Fibroblast of lung (primary cell): ENCODE results near the gene MAMDC4. TPM values are rescaled to one million over a fixed set of nuclear protein-coding genes. Genes with fewer than 3 reads are reported as not detected.

Experiments used
- DNase-seq, 2 donors: peaks; one replicate each; pipeline versions ENCODE4 v3.0.0 to v3.0.0-alpha.2; 2010; ENCODE audit warnings: low read depth in 2 of 2
- H2AFZ ChIP-seq: 2 replicates; pipeline ENCODE4 v1.5.1; 2012; ENCODE audit warnings: low read length, control low read depth, inconsistent platforms
- H3K27ac ChIP-seq: 2 replicates; pipeline ENCODE4 v1.5.1; 2011; ENCODE audit warnings: low read length, control low read depth; ENCODE audit not compliant: insufficient read depth
- H3K27me3 ChIP-seq: 2 replicates; pipeline ENCODE4 v1.5.1; 2011; ENCODE audit warnings: mild to moderate bottlenecking, low read length; ENCODE audit not compliant: control insufficient read depth, insufficient read depth
- H3K36me3 ChIP-seq: 2 replicates; pipeline ENCODE4 v1.5.1; 2011; ENCODE audit warnings: low read length; ENCODE audit not compliant: control insufficient read depth, insufficient read depth
- H3K4me1 ChIP-seq: 2 replicates; pipeline ENCODE4 v1.5.1; 2011; ENCODE audit warnings: low read length; ENCODE audit not compliant: control insufficient read depth, insufficient read depth; ENCODE audit errors: extremely low read depth
- H3K4me2 ChIP-seq: 2 replicates; pipeline ENCODE4 v1.5.1; 2011; ENCODE audit warnings: low read length, control low read depth; ENCODE audit not compliant: insufficient read depth; ENCODE audit errors: extremely low read depth
- H3K4me3 ChIP-seq, 4 experiments: fragments of 200-600 bp in 1 of 4; sonication (generic) in 1 of 4; replicated peaks in 1 of 4; 2 replicates each; pipeline ENCODE4 v1.5.1; 2011 to 2016; ENCODE audit warnings: low read length in 4 of 4, low read depth in 3 of 4, mild to moderate bottlenecking in 3 of 4, control low read depth in 2 of 4, inconsistent platforms in 1 of 4, mixed read lengths in 1 of 4; ENCODE audit not compliant: insufficient read depth in 1 of 4; ENCODE audit errors: control extremely low read depth in 1 of 4
- H3K79me2 ChIP-seq: 2 replicates; pipeline ENCODE4 v1.5.1; 2012; ENCODE audit warnings: mild to moderate bottlenecking, low read length, inconsistent platforms; ENCODE audit not compliant: control insufficient read depth, insufficient read depth
- H3K9ac ChIP-seq: 2 replicates; pipeline ENCODE4 v1.5.1; 2011; ENCODE audit warnings: mild to moderate bottlenecking, low read length, control low read depth; ENCODE audit not compliant: insufficient read depth
- H3K9me3 ChIP-seq: 2 replicates; pipeline ENCODE4 v1.5.1; 2012; ENCODE audit warnings: low read depth, low read length; ENCODE audit not compliant: control insufficient read depth, insufficient read depth
- H4K20me1 ChIP-seq: 2 replicates; pipeline ENCODE4 v1.5.1; 2011; ENCODE audit warnings: low read length; ENCODE audit not compliant: control insufficient read depth, insufficient read depth; ENCODE audit errors: extremely low read depth
- CTCF ChIP-seq, 2 donors: IDR thresholded peaks in 1 of 2; conservative IDR thresholded peaks in 1 of 2; 1 replicate in 1 of 2; 2 replicates in 1 of 2; pipeline ENCODE4 v1.5.1; 2011 to 2012; ENCODE audit warnings: low read length in 2 of 2, control low read depth in 1 of 2, inconsistent platforms in 1 of 2, low read depth in 1 of 2, mild to moderate bottlenecking in 1 of 2
- EZH2 ChIP-seq: IDR thresholded peaks from 2 replicates; pipeline ENCODE4 v1.5.1; 2012; ENCODE audit warnings: low read length, control low read depth, mild to moderate bottlenecking; ENCODE audit errors: missing control alignments
- polyA plus RNA-seq, 2 donors: library from polyadenylated mRNA; depleted of rRNA in 1 of 2; stranded (reverse) in 1 of 2; unstranded in 1 of 2; fragments of >200 nt; gene quantifications; 2 replicates each; pipeline ENCODE4 v1.2.1, GENCODE V29; 2011 to 2012; ENCODE audit warnings: missing spikeins in 1 of 2
- total RNA-seq: library from RNA; depleted of rRNA; stranded (reverse); fragments of >200 nt; gene quantifications from 2 replicates; pipeline ENCODE4 v1.2.1, GENCODE V29; 2014

The MAMDC4 gene
- total and polyA plus RNA-seq, 2 donors (not counting 1 experiment from before 2014, with no cell fraction given), result 0.37 to 4.6 TPM

GRCh38 chr9:136889858-136890257, 37.7 kb downstream of the MAMDC4 start:
- no peak for TF ChIP-seq CTCF (conservative IDR thresholded peaks at IDR 0.05 in 1 of 2, IDR thresholded peaks at IDR 0.05 in 1 of 2; ENCODE audit: low read depth in 1 of 2, low read length in 2 of 2)
- no peak for TF ChIP-seq EZH2
- Histone ChIP-seq H4K20me1 (no peaks in the 10 kb centered on the region), H2AFZ (no peak overlapping the region), H3K27me3 (no peaks in the 10 kb centered on the region), H3K4me3 (no peak overlapping the region), H3K27ac (no peak overlapping the region), H3K9ac (no peak overlapping the region), H3K36me3 (peaks cover 5% of the 10 kb centered on the region), H3K4me1 (no peaks in the 10 kb centered on the region), H3K4me2 (no peak overlapping the region), H3K79me2 (peaks cover 35% of the 10 kb centered on the region), H3K9me3 (no peaks in the 10 kb centered on the region)
- no peak for DNase-seq

GRCh38 chr9:136890661-136891060, 38.5 kb downstream of the MAMDC4 start:
- H3K27ac ChIP-seq, result no peak overlapping the region
- no peak overlapping the region for H3K9ac ChIP-seq
- H3K27me3 ChIP-seq, result no peaks in the 10 kb centered on the region
- TF ChIP-seq EZH2 (no peak), CTCF (conservative IDR thresholded peaks at IDR 0.05 in 1 of 2, IDR thresholded peaks at IDR 0.05 in 1 of 2; ENCODE audit: low read depth in 1 of 2, low read length in 2 of 2) (no peak)
- H3K4me2 ChIP-seq, result no peak overlapping the region
- H3K4me3 ChIP-seq, result no peak overlapping the region
- H3K9me3 ChIP-seq, result no peaks in the 10 kb centered on the region
- DNase-seq, result no peak
- peaks cover 5% of the 10 kb centered on the region for H3K36me3 ChIP-seq
- H3K4me1 ChIP-seq, result no peaks in the 10 kb centered on the region
- peaks cover 39% of the 10 kb centered on the region for H3K79me2 ChIP-seq
- H4K20me1 ChIP-seq, result no peaks in the 10 kb centered on the region
- no peak overlapping the region for H2AFZ ChIP-seq

- Histone ChIP-seq H3K27me3 (no peaks in the 10 kb centered on the region), H3K9me3 (no peaks in the 10 kb centered on the region), H2AFZ (no peak overlapping the region), H3K79me2 (peaks cover 10% of the 10 kb centered on the region), H4K20me1 (no peaks in the 10 kb centered on the region), H3K4me1 (no peaks in the 10 kb centered on the region), H3K4me3 (no peak overlapping the region), H3K27ac (no peak overlapping the region), H3K9ac (no peak overlapping the region), H3K4me2 (no peak overlapping the region), H3K36me3 (peaks cover 11% of the 10 kb centered on the region)
- no peak for DNase-seq
- TF ChIP-seq EZH2, result no peak
Measured at GRCh38 chr9:136896027-136896426, 43.9 kb downstream of the MAMDC4 start.
